Central memory CD4-positive, alpha-beta T cell (primary cell): Measurements from ENCODE around the gene DEPDC1.
"Not testable (repeated sequence)": the region's sequence is repeated elsewhere in the genome, so short reads cannot be mapped to it uniquely, and the experiment has no call there.

Experiments used
- DNase-seq: peaks from one replicate; pipeline ENCODE4 v3.0.0; 2022
- total RNA-seq, 3 experiments: gene quantifications; one replicate each; lab custom pipeline; 2026; lab: John Stamatoyannopoulos, UW

DEPDC1 gene, protein sequence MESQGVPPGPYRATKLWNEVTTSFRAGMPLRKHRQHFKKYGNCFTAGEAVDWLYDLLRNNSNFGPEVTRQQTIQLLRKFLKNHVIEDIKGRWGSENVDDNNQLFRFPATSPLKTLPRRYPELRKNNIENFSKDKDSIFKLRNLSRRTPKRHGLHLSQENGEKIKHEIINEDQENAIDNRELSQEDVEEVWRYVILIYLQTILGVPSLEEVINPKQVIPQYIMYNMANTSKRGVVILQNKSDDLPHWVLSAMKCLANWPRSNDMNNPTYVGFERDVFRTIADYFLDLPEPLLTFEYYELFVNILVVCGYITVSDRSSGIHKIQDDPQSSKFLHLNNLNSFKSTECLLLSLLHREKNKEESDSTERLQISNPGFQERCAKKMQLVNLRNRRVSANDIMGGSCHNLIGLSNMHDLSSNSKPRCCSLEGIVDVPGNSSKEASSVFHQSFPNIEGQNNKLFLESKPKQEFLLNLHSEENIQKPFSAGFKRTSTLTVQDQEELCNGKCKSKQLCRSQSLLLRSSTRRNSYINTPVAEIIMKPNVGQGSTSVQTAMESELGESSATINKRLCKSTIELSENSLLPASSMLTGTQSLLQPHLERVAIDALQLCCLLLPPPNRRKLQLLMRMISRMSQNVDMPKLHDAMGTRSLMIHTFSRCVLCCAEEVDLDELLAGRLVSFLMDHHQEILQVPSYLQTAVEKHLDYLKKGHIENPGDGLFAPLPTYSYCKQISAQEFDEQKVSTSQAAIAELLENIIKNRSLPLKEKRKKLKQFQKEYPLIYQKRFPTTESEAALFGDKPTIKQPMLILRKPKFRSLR
- total RNA-seq = 0 to 0.58 (median 0.25) reads per million in 3 experiments

DNA sequence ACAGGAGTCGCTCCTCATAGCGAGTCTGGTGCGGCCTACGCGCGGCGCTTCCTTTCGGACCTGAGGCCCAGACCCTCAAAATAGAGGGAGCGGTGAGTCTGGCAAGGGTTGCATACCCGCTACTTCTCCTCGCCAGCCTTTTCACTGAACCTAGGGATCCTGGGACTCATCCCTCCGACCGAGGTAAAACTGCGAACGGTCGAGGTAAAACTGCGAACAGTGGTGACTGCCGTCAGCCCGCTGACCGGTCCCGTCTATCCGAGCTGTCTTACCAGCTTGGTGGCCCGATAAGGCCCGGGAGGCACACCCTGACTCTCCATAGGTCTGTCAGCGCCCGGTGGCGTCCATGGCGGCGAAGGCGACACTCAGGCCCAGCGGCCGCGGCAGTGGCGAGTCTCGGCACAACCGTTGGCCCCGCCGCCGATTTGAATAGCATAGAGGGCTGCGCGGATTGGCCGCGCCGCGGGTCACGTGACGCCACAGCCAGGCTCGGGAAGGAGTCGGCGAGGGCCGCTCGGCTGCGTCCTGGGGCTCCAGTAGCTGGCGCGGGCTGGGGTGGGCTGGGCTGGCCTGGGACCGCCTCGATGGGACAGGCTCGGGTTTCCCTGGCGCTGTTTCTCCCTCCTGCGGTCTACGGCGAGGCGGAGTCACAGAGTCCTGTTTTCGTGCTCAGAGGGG is at the start of gene DEPDC1:
DEPDC1 (minus strand) TSS at position 403 of the 678 bp plus-strand sequence; CDS start at position 320, 83 bp downstream.
- DNase-seq = peak; percentile 60

DNA sequence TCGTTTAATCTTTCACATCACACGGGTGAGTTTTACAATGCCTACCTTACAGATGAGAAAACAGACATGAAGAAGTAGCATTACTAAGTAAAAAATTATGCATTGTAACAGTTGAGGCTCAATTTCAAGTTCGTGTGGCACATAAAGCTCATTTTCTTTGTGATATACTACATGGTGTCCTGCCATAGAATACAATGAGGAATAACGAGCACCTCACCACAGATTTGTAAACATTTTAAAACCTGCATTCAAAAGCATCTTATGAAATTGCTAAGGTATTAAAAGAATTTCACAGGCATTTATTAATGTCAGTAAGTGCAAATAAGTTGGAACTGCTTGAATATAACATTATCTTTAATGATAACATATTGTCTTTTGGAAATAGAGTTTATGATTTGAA is 47.8 kb upstream of the DEPDC1 start:
- no peak for DNase-seq

DNA sequence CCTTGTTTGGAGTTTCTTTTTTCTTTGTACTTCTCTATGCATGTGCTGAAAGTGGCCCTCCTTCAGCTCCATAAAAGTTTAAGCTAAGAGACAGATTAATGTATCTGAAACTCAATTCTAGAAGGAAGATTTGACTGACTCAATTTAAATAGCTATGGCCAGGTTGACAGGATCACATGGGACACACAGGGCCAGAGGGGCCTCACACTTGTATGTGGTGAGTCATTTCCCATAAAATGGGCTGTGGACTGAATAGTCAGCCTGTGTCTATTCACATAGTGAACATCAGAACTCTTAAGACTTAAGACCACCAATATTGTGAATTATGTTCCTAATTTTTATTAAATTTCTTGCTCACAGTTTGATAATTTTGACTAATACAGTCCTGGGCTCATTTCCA is 45.7 kb upstream of the DEPDC1 start:
- no peak for DNase-seq

DNA sequence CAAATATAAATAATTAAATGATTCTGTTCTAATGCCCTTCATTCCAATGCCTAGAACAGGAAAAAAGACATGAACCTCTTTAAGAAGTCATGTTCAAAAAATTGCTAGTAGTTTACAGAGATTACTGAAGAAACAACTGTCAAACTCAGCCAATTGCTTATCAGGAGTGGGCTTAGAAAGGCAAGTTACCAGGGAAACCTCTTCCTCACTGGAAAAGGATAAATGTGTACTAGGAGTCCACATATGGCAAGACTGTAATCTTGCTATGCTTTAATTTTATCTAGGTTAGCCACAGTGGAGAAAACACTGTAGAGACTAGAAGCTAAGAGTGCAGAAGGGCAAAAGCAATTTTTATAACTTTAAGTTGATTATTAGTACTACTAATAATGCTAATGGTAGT is 42.1 kb upstream of the DEPDC1 start:
- no peak for DNase-seq

DNA sequence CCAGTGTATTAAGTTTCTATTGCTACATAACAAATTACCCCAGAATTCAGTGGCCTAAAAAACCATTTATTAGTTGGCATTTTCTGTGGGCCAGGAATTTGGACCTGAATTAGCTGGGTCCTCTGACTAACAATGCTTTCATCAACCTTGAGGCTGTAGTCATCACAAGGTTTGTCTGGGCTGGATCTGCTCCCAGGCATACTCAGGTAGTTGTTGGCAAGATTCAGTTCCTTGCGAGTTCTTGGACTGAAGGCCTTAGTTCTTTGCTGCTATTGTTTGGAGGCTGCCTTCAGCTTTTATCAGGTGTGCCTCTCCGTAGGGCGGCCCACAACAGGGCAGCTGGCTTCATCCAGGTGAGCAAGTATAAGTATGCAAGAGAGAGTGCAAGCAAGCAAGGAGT is 31.4 kb upstream of the DEPDC1 start:
- no peak for DNase-seq

DNA sequence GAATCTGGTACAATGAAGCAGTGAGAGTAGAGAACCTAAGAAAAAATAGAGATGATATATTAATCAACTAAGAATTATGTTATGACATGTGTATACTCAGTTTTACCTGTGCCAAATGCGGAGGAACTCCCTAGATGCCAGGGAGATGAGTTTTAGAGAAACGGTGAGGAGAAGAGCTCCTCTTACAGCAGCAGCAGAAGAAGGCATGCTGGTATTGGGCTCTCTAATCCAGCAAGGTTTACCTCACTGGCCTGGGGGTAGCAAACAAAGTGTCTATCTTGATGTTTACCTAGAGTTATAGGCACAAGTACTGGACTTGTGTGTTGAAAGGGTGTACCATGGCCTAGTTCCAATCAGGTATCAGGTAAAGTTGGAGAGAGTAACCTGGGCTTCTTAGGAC is 28.9 kb upstream of the DEPDC1 start:
- DNase-seq = no peak

DNA sequence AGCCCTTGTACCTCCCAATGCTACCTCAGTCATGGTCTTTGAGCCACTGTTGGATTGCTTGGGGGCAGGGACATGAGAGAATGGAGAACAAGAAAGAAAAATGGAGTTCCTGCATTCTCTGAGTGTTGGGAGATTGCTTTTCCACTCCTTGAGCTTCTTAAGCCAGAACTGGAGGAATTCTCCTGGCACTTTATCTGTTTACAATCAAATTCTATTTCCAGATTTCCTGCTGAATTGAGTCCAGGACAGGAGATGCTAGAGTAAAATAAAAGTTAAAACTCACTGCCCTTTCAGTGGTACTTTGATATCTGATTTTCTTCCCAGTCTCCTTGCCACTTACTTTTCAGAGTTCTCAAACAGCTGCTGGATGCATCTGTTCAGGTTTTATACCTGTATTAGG is 24.4 kb upstream of the DEPDC1 start:
- DNase-seq = no peak

DNA sequence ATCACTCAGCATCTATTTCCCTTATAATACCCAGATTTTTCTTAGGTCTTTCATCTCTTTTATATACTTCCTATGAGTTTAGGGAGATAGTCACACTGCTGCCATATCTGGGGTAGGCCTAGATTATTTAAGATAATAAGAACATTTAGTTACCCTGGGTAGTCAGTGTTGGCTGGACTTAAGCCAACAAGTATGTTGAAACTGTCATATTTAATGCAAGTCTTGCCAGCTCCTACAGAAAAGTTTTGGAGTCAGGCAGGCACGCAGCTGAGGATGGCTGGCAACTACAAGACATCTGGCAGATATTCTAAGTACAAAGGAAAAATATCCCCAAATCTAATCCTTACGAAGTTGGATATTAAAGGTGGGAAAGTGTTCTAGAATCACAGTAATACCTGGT is 19.2 kb upstream of the DEPDC1 start:
- DNase-seq = no peak

DNA sequence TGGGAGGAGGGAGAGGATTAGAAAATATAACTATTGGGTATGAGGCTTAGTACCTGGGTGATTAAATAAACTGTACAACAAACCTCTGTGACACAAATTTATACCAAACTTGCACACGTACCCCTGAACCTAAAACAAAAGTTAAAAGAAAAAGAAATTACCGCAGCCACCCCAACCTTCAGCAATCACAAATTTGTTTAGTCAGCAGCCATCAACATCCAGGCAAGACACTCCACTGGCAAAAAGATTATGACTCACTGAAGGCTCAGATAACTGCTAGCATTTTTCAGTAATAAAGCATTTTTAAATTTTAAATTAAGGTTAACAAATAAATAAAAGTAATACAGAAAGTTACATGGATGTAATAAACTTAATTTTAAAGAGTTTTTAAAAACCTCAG is 14.4 kb upstream of the DEPDC1 start:
- DNase-seq = no peak

DNA sequence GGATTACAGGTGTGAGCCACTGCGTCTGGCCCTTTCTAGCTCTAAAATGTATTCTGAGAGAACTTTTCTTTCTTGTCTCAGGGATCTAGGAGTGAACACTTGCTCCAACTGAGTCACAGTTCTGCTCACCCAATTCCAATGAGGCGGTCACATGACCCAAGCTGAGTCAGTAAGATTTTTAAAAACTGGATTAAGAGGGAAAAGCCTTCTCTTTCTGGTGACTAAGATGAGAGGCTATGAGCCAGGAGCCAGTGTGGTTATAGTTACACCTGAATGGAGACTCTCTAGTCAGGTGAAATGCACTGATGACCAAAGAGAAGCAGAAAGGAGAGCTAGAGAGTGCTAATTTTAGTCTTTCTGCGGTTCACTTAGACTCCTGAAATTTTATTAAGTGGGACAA is 9.5 kb upstream of the DEPDC1 start:
- no peak for DNase-seq

DNA sequence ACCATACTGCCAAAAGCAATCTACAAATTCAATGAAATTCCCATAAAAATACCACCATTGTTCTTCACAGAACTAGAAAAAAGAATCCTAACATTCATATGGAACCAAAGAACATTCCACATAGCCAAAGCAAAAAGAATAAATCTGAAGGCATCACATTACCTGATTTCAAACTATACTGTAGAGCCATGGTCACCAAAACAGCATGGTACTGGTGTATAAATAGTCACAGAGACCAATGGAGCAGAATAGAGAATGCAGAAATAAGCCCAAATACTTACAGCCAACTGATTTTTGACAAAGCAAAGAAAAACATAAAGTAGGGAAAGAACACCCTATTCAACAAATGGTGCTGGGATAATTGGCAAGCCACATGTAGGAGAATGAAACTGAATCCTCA is 6.2 kb upstream of the DEPDC1 start:
- no peak for DNase-seq

DNA sequence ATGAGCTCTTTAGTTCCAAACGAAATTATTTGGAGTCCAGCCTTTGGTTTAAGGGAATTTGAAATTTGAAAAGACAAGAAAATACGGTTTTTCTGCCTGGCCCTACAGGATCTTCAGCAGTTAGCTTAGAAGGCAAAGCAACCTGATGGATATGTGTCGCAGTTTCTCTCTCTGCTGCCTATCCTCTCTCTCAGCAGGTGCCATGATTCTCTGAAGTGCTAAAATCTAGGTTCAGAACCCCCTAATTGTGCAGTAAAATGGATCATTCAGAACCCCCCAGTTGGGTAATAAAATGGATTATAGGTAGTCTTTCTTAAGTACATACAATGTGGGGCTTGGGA is 446 bp upstream of the DEPDC1 start:
- DNase-seq = no peak

DNA sequence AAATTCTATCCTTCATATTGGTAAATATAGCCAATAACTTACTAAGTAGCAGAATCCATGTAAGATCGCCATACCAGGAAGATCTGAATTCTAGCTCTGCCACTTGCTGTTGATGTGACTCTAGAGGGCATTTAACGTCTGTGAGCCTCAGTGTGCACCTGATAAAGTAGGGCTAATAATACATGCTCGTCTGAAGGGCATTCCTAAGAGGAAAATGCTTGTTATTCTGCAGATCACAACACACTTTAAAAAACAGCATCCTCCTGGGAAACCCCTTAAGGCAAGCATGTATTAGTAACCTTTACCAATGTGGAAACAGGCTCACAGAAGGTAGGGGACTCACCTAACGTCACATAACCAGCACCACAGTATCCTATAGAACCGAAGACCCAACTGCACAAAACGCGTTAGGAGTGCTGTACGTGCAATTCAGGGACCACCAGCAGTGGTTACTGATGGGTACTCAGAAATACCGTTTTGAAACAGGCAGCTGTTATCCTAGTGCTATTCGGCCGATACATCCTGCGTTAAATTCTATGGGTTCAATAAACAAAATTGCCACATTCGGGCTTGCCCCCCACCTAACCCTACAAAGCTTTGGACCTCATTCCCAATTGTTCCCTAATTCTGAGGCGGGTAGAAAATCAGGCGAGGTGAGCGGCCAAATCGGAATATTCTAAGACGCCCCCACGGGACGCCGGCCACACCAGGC is 758 bp downstream of the DEPDC1 start:
- no peak for DNase-seq

DNA sequence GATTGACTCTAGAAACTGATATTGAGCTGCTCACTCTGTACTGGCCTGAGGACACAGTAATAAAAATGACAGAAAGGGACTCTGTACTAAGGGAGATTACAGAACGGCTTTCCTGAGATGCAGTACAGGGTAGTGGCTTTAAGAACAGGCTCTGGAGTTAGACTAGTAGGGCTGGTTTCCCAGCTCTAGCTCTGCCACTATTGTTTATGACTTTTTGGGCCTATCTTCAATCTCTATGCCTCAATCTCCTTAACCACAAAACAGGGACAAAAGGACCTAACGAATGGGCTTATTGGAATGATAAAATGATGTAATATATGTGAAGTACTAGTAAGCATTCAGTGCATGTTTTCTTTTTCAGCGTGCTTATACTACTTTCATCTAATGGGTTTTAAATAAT is 1.4 kb downstream of the DEPDC1 start:
- DNase-seq = no peak

DNA sequence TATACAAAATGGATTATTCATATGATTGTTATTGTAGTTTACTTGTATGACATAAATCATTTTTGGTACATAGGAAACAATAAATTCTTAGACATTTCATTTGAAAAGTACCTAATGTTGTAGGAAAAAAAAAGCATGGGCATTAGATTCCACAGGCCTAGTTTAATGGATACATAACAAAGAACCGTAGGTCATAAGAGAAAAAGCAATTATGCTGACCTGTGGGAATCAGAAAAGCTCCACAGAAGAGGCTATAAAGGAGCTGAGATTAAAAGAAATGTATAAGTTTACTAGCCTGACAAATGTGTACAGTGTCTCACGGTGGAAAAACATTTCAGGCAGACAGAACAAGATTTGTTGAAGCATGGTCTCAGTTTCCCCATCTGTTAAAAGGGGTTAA is 3.7 kb downstream of the DEPDC1 start:
- no peak for DNase-seq

DNA sequence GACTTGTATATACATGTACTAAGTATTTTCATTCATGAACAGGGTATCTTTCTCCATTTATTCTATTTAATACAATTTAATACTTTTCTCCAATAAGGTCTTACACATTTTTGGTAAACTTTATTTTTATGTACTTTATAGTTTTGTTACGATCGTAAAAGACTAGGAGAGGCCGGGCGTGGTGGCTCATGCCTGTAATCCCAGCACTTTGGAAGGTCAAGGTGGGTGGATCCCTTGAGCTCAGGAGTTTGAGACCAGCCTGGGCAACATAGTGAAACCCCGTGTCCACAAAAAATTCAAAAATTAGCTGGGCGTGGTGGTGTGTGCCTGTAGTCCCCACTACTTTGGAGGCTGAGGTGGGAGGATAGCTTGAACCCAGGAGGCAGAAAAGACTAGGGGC is 4.6 kb downstream of the DEPDC1 start:
- DNase-seq = not testable (repeated sequence)

DNA sequence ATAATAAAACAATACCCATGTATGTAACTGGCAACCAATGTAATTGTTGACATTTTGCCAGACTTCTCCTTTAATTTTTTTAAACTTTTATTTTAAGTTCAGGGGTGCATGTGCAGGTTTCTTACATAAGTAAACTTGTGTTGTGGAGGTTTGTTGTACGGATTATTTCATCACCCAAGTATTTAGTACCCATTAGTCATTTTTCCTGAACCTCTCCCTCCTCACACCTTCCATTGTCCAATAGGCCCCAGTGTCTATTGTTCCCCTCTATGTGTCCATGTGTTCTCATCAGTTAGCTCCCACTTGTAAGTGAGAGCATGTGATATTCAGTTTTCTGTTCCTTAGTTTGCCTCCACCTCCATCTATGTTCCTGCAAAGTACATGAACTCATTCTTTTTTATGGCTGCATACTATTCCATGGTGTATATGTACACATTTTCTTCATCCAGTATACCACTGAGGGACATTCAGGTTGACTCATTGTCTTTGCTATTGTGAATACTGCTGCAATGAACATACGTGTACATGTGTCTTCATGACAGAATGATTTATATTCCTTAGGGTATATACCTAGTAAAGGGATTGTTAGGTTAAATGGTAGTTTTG is 6.7 kb downstream of the DEPDC1 start:
- DNase-seq = no peak

DNA sequence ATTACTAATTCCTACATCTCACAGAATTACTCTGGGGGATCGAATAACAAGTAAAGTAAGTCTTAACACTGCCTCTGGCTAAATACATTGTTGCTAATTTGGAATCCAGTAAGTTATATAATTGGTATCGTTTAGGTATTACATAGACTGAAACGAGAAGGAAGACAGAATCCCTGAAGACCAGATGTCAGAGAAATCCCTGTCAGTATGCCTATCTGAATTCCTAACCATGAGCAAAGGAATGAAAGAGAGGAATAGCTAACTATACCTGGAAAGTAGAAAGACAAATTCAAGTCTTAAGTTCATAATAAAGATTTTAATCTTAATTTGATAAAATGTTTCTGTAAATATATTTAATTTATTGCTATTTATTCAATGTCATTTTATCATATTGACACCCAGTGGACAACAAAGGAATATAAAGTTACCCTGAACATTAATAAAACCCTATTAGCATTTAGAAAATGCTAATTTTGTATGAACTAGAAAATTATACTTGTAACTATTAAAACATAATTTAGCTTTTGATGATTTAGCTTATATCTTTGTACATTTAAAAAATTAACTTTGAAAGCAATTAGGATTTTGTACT is 11.4 kb downstream of the DEPDC1 start:
- DNase-seq = no peak

DNA sequence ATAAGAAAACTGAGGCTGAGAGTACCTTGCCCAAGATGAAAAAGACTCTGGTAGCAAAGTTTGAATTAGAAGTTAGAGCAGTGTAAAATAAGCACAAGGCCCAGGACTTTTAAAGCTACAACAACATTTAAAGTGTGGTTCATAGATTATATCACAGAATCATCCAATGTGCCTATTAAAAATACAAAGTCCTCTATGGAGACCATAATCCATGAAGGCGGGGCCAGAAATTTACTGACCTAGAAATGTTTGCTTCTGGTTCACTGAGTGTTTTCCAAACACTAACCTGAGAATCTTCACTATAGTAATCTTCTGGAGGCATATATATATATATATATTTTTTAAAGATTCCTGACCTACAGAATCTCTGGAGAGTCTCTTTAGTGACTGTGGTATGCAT is 12.3 kb downstream of the DEPDC1 start:
- DNase-seq = no peak

DNA sequence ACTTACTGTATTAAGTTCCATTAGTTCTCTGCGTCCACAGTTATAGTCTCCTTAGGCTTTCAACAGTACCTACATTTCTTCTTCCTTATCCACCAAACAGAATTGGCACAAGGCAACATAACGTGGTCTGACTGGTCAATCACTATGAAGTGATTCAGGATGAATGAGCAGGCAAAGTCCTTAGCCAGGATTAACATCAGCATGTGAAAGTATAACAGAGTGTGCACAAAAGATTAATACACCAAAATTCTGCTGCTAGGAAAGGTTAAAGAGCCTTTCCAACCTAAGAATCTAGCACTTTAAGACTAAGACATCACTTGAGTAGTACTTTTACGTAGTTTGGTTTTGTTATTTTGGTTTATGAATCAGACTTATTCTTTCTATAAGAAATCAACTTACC is 15.8 kb downstream of the DEPDC1 start:
- no peak for DNase-seq

DNA sequence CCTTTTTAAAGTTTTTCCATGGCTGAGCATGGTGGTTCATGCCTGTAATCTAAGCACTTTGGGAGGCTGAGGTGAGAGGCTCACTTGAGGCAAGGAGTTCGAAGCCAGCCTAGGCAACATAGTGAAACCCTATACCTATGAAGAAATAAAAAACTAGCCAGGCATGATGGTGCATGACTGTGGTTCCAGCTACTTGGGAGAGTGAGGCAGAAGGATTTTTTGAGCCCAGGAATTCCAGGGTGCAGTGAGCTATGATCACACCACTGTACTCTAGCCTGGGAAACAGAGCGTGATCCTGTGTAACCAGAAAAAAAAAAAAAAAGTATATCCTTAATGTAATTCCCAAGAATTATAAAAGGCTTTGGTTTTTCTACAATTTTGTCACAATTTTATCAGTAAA is 17.4 kb downstream of the DEPDC1 start:
- DNase-seq = no peak

DNA sequence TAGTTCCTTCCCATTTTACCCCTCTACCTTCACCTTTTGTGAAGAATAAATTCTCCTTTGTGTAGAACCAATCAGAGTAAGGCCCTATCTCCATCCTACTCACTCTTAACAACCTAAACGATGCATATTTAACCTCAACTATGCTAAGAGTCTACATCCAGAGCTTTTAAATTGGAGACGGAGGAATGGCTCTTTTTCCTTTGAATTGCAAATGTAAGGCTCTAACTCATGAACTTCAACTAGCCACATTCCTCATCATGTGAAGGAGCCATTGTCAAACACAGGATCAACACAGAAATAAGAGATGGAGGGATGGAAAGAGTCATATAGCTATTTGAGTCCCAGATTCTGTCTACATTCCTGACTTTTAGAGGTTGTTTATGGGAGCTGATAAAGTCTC is 18.2 kb downstream of the DEPDC1 start:
- DNase-seq = no peak
